Neural cell (in vitro differentiated cells): ENCODE data around the gene LRRC8E. TPM values are rescaled to one million over a fixed set of nuclear protein-coding genes. Genes with fewer than 3 reads are reported as not detected.

ENCODE experiments used
- H2AFZ ChIP-seq: fragments of 200-600, 300-800 bp; sonication (generic), shearing (Covaris generic); 2 replicates; pipeline ENCODE4 v1.6.0; 2014; ENCODE audit warnings: low read depth, mild to moderate bottlenecking, antibody characterized with exemption, low read length, moderate library complexity
- H3F3A ChIP-seq: fragments of 200-600 bp; shearing (Covaris generic); 2 replicates; pipeline ENCODE4 v1.6.1; 2016; ENCODE audit warnings: mild to moderate bottlenecking, moderate library complexity, mixed read lengths, antibody characterized with exemption, low read length; ENCODE audit not compliant: insufficient read depth, poor library complexity, severe bottlenecking
- H3K27ac ChIP-seq: fragments of 200-600, 300-800 bp; sonication (generic), shearing (Covaris generic); 2 replicates; pipeline ENCODE4 v1.5.1; 2014; ENCODE audit warnings: mild to moderate bottlenecking, low read length, moderate library complexity
- H3K27me3 ChIP-seq: fragments of 300-800, 200-600 bp; sonication (generic), shearing (Covaris generic); 2 replicates; pipeline ENCODE4 v1.6.0; 2014; ENCODE audit warnings: mild to moderate bottlenecking, low read depth, low read length, moderate library complexity; ENCODE audit not compliant: insufficient read depth
- H3K36me3 ChIP-seq: fragments of 300-800, 200-600 bp; sonication (generic), shearing (Covaris generic); 2 replicates; pipeline ENCODE4 v1.5.1; 2014; ENCODE audit warnings: mild to moderate bottlenecking, antibody characterized with exemption, low read length, moderate library complexity; ENCODE audit not compliant: insufficient read depth
- H3K4me2 ChIP-seq: fragments of 300-800, 200-600 bp; sonication (generic), shearing (Covaris generic); 2 replicates; pipeline ENCODE4 v1.6.0; 2014; ENCODE audit warnings: mild to moderate bottlenecking, low read length
- H3K4me3 ChIP-seq: fragments of 300-800, 200-600 bp; sonication (generic), shearing (Covaris generic); 2 replicates; pipeline ENCODE4 v1.5.1; 2014; ENCODE audit warnings: mild to moderate bottlenecking, low read length, moderate library complexity
- H3K79me2 ChIP-seq: fragments of 200-600 bp; shearing (Covaris generic); replicated peaks from 2 replicates; pipeline ENCODE4 v1.6.0; 2014; ENCODE audit warnings: mild to moderate bottlenecking, low read length, moderate library complexity; ENCODE audit not compliant: insufficient read depth
- H3K9ac ChIP-seq: fragments of 300-800, 200-600 bp; sonication (generic), shearing (Covaris generic); 2 replicates; pipeline ENCODE4 v1.6.1; 2016; ENCODE audit warnings: mild to moderate bottlenecking, low read length, mixed read lengths
- H3K9me2 ChIP-seq: fragments of 200-600 bp; shearing (Covaris generic); 2 replicates; pipeline ENCODE4 v1.6.1; 2016; ENCODE audit warnings: mild to moderate bottlenecking, low read length, mixed read lengths; ENCODE audit not compliant: insufficient read depth
- H3K9me3 ChIP-seq: fragments of 200-600, 300-800 bp; sonication (generic), shearing (Covaris generic); 2 replicates; pipeline ENCODE4 v1.6.1; 2016; ENCODE audit warnings: mild to moderate bottlenecking, mixed run types, low read length, moderate library complexity, mixed read lengths
- H4K20me1 ChIP-seq: fragments of 200-600 bp; shearing (Covaris generic); 2 replicates; pipeline ENCODE4 v1.6.1; 2016; ENCODE audit warnings: mild to moderate bottlenecking, mixed run types; ENCODE audit not compliant: insufficient read depth
- EP300 ChIP-seq: fragments of 450-650 bp; conservative IDR thresholded peaks from 2 replicates; pipeline ENCODE4 v1.6.1; 2014; ENCODE audit warnings: antibody characterized with exemption, mild to moderate bottlenecking, moderate library complexity; ENCODE audit not compliant: poor library complexity, severe bottlenecking
- EZH2 ChIP-seq: fragments of 200-600, 300-800 bp; shearing (Covaris generic), sonication (generic); IDR thresholded peaks from 2 replicates; pipeline ENCODE4 v1.6.1; 2014; ENCODE audit warnings: antibody characterized with exemption, low read length, borderline replicate concordance, mild to moderate bottlenecking; ENCODE audit not compliant: insufficient read depth, poor library complexity, severe bottlenecking
- MXI1 ChIP-seq: fragments of 450-650 bp; conservative IDR thresholded peaks from 2 replicates; pipeline ENCODE4 v1.6.1; 2014; ENCODE audit warnings: antibody characterized with exemption, mild to moderate bottlenecking; ENCODE audit not compliant: poor library complexity, severe bottlenecking
- POLR2AphosphoS5 ChIP-seq: IDR thresholded peaks from 2 replicates; pipeline ENCODE4 v1.6.1; 2012
- RAD21 ChIP-seq: fragments of 450-650 bp; conservative IDR thresholded peaks from 2 replicates; pipeline ENCODE4 v1.6.1; 2014; ENCODE audit warnings: antibody characterized with exemption, mild to moderate bottlenecking, moderate library complexity
- REST ChIP-seq: IDR thresholded peaks from 2 replicates; pipeline ENCODE4 v1.6.1; 2012; ENCODE audit warnings: borderline replicate concordance
- SMC3 ChIP-seq: fragments of 450-650 bp; conservative IDR thresholded peaks from 2 replicates; pipeline ENCODE4 v1.6.1; 2014; ENCODE audit warnings: antibody characterized with exemption, mild to moderate bottlenecking, moderate library complexity; ENCODE audit not compliant: poor library complexity
- TAF1 ChIP-seq: IDR thresholded peaks from 2 replicates; pipeline ENCODE4 v1.6.1; 2012; ENCODE audit warnings: low read depth
- polyA plus RNA-seq: library from polyadenylated mRNA; depleted of rRNA; stranded (reverse); fragments of >200 nt; gene quantifications from 2 replicates; pipeline ENCODE4 v1.2.3, GENCODE V29; 2014
- TF ChIP-seq, protein P1 (sequence below): fragments of 450-650 bp; IDR thresholded peaks from 2 replicates; pipeline ENCODE4 v1.5.1; 2014; ENCODE audit warnings: antibody characterized with exemption, mild to moderate bottlenecking, moderate library complexity; ENCODE audit not compliant: poor library complexity, severe bottlenecking

The LRRC8E gene
- polyA plus RNA-seq, 1 donor from 2014 or later, result not detected

- H3K9me2 ChIP-seq, result no peaks in the 10 kb centered on the region
- H2AFZ ChIP-seq, result no peak overlapping the region
- H3K36me3 ChIP-seq, result no peaks in the 10 kb centered on the region
- no peak overlapping the region for H3K4me2 ChIP-seq
- no peaks in the 10 kb centered on the region for H3K79me2 ChIP-seq
- no peak overlapping the region for H3K27ac ChIP-seq
- no peak for TF ChIP-seq SMC3
- TF ChIP-seq RAD21, result no peak
- TF ChIP-seq EZH2, result no peak
- TF ChIP-seq REST, result no peak
- TF ChIP-seq EP300, result no peak
- no peak for TF ChIP-seq TAF1
- TF ChIP-seq, protein P1, sequence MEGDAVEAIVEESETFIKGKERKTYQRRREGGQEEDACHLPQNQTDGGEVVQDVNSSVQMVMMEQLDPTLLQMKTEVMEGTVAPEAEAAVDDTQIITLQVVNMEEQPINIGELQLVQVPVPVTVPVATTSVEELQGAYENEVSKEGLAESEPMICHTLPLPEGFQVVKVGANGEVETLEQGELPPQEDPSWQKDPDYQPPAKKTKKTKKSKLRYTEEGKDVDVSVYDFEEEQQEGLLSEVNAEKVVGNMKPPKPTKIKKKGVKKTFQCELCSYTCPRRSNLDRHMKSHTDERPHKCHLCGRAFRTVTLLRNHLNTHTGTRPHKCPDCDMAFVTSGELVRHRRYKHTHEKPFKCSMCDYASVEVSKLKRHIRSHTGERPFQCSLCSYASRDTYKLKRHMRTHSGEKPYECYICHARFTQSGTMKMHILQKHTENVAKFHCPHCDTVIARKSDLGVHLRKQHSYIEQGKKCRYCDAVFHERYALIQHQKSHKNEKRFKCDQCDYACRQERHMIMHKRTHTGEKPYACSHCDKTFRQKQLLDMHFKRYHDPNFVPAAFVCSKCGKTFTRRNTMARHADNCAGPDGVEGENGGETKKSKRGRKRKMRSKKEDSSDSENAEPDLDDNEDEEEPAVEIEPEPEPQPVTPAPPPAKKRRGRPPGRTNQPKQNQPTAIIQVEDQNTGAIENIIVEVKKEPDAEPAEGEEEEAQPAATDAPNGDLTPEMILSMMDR, result no peak
- TF ChIP-seq MXI1, result no peak
- TF ChIP-seq POLR2AphosphoS5, result no peak
- no peak overlapping the region for H3K4me3 ChIP-seq
- H3F3A ChIP-seq, result no peaks in the 10 kb centered on the region
- no peaks in the 10 kb centered on the region for H3K27me3 ChIP-seq
- no peak overlapping the region for H3K9ac ChIP-seq
- no peaks in the 10 kb centered on the region for H3K9me3 ChIP-seq
- no peaks in the 10 kb centered on the region for H4K20me1 ChIP-seq
Measured at GRCh38 chr19:7867092-7867844, 21.0 kb upstream of the LRRC8E start.

DNA sequence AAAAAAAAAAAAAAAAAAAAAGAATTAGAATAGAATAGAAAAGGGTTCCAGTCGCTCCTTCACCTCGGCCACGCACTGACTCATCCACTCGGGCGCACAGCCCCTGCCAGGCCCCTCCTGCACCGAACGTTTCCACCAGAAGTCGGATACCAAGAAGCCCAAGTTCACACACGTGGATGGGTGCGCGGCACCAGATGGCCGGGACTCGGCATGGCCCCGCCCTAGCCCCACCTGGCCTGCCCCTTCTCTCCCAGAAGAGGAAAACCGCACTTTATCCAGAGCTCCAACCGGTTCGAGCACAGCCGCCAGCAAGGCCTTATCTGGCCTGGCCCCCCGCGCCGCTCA is 20.0 kb upstream of the LRRC8E start:
- H3K79me2 ChIP-seq, result peaks cover 6% of the 10 kb centered on the region
- H3K36me3 ChIP-seq, result no peaks in the 10 kb centered on the region
- H4K20me1 ChIP-seq, result no peaks in the 10 kb centered on the region
- H3K4me2 ChIP-seq, result no peak overlapping the region
- no peaks in the 10 kb centered on the region for H3K27me3 ChIP-seq
- H3K9me2 ChIP-seq, result no peaks in the 10 kb centered on the region
- H3F3A ChIP-seq, result peaks cover 5% of the 10 kb centered on the region
- H3K4me3 ChIP-seq, result no peak overlapping the region
- H3K9ac ChIP-seq, result no peak overlapping the region
- H3K9me3 ChIP-seq, result no peaks in the 10 kb centered on the region
- no peak overlapping the region for H2AFZ ChIP-seq
- TF ChIP-seq MXI1, result no peak
- no peak overlapping the region for H3K27ac ChIP-seq
